Natural killer cell (primary cell): ENCODE data around the gene GIMAP5. TPM values are rescaled to one million over a fixed set of nuclear protein-coding genes. Genes with fewer than 3 reads are reported as not detected.

Experiments used
- ATAC-seq, 3 donors: fragments of 150-1000 bp in 2 of 3; fragments of 200-7000 bp in 1 of 3; cut with Tn5 transposase; 1 replicate in 1 of 3; 2 replicates in 2 of 3; pipeline ENCODE4 v1.10.0; 2021; ENCODE audit warnings: mild to moderate bottlenecking in 2 of 3, moderate library complexity in 2 of 3
- DNase-seq, 2 donors: peaks; one replicate each; pipeline versions ENCODE4 v3.0.0 to v3.0.0-alpha.2; 2013 to 2021; ENCODE audit warnings: mixed read lengths in 1 of 2
- H3K27ac ChIP-seq: one replicate; pipeline ENCODE4 v1.5.1; 2013; ENCODE audit warnings: mild to moderate bottlenecking, low read length
- H3K27me3 ChIP-seq: one replicate; pipeline ENCODE4 v1.6.1; 2013; ENCODE audit warnings: low read length; ENCODE audit not compliant: control insufficient read depth, insufficient read depth
- H3K36me3 ChIP-seq: one replicate; pipeline ENCODE4 v1.6.1; 2013; ENCODE audit warnings: low read length; ENCODE audit not compliant: control insufficient read depth, insufficient read depth
- H3K4me1 ChIP-seq: one replicate; pipeline ENCODE4 v1.6.1; 2013; ENCODE audit warnings: low read length; ENCODE audit not compliant: control insufficient read depth, insufficient read depth
- H3K4me3 ChIP-seq: one replicate; pipeline ENCODE4 v1.5.1; 2013; ENCODE audit warnings: low read length
- H3K9me3 ChIP-seq: one replicate; pipeline ENCODE4 v1.6.1; 2013; ENCODE audit warnings: low read length; ENCODE audit not compliant: control insufficient read depth, insufficient read depth
- H3K27ac Mint-ChIP-seq, 2 donors: one replicate each; pipeline ENCODE4 v1.8.0; 2022; ENCODE audit warnings: mild to moderate bottlenecking in 2 of 2, mixed read lengths in 2 of 2, moderate library complexity in 1 of 2
- H3K27me3 Mint-ChIP-seq, 2 donors: one replicate each; pipeline ENCODE4 v1.8.0; 2022; ENCODE audit warnings: low read depth in 2 of 2, mixed read lengths in 2 of 2
- H3K36me3 Mint-ChIP-seq: one replicate; pipeline ENCODE4 v1.8.0; 2022; ENCODE audit warnings: mixed read lengths
- H3K4me1 Mint-ChIP-seq, 2 donors: one replicate each; pipeline ENCODE4 v1.8.0; 2022; ENCODE audit warnings: mixed read lengths in 2 of 2
- H3K4me3 Mint-ChIP-seq: one replicate; pipeline ENCODE4 v1.8.0; 2022; ENCODE audit warnings: mild to moderate bottlenecking, moderate library complexity, mixed read lengths
- H3K9me3 Mint-ChIP-seq, 2 donors: one replicate each; pipeline ENCODE4 v1.8.0; 2022; ENCODE audit warnings: mixed read lengths in 2 of 2
- whole genome bisulfite sequencing: methylation state at CpG from one replicate; pipeline ENCODE4 v1.1.7; 2013; ENCODE audit warnings: missing lambda C conversion rate; ENCODE audit not compliant: insufficient coverage; 5-methylcytosine and 5-hydroxymethylcytosine counted together
- intact Hi-C: fragments of 100-400 bp; cut with micrococcal nuclease; formaldehyde crosslinking; loops from one replicate; pipeline ENCODE4 v1.14.2; 2022
- total RNA-seq, 4 donors: library from RNA; stranded (reverse); fragments of 120-200 nt in 1 of 4; gene quantifications; one replicate each; pipeline versions ENCODE4 v1.2.3 to v1.2.4, GENCODE V29; 2013 to 2022
- TF ChIP-seq, protein P1 (sequence below): fragments of 200-600 bp; IDR thresholded peaks from one replicate; pipeline ENCODE4 v1.8.0; 2022; ENCODE audit warnings: antibody characterized with exemption

The GIMAP5 gene
- 10 to 100 TPM; 29.2 to 64.1 (median 35.3) TPM for total RNA-seq
- 112 TPM for total RNA-seq (2013)

DNA sequence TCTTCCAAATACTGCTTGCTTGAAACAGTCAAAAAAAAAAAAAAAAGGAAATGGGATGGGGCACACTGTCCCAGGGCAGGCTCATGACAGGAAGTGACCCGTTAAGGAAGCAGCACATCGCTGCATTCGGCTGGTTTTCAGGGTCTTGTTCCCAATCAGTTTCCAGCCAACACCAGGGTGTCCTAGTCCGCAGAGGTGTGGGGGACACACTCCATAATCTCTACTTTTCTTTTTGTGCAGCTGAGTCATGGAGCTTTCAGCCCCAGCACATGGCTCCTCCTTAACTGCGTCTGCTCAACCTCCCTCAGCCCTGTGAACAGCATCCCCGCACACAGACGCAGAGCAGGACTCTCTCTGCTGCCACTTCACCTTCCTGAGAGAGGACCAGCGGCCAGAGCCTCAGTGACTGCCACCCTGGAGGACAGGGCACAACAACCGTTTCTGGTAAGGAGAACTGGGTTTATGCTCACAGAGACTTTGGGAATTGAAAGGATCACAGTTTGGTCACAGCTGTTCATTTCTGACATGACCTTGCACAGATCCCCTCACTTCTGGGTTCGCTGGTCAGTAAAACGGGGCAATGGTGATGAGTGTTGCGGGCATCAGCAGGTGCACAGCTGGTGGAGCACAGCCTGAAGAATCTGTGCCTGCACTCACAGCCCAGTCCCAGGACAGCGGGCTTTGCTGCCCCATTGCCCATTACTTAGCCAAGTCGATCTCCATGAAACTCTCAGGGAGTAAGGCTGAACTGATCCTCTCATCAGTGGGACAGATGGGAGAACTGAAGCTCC, at the start of gene GIMAP5:
Gene GIMAP5 (plus strand): TSS at position 154 of the 791 bp plus-strand sequence. CDS start 3,467 bp downstream, outside the sequence.
- Histone ChIP-seq H3K4me1 (peaks cover 35% of the 10 kb centered on the region), H3K9me3 (no peaks in the 10 kb centered on the region), H3K36me3 (peaks cover 25% of the 10 kb centered on the region), H3K4me3 (peak within 1 kb of the TSS; percentile 84), H3K27ac (peak within 1 kb of the TSS; percentile 64), H3K27me3 (no peaks in the 10 kb centered on the region)
- ATAC-seq (peak; percentile 85 to 88 (median 85)), DNase-seq (peak; percentile 51 to 71)
- intact Hi-C loops = loop anchor here (2.0 to 5.0 kb wide), 5 partner anchors 19 to 285 kb away; partner anchors contain the start of genes GIMAP2, GIMAP4 and GIMAP8
- H3K9me3 Mint-ChIP-seq = no peaks in the 10 kb centered on the region
- peaks cover 66 to 73% of the 10 kb centered on the region in 2 donors for H3K4me1 Mint-ChIP-seq
- peaks cover 33% of the 10 kb centered on the region for H3K36me3 Mint-ChIP-seq
- peak within 1 kb of the TSS; percentile 91 for H3K4me3 Mint-ChIP-seq
- no peaks in the 10 kb centered on the region for H3K27me3 Mint-ChIP-seq
- TF ChIP-seq, protein P1, sequence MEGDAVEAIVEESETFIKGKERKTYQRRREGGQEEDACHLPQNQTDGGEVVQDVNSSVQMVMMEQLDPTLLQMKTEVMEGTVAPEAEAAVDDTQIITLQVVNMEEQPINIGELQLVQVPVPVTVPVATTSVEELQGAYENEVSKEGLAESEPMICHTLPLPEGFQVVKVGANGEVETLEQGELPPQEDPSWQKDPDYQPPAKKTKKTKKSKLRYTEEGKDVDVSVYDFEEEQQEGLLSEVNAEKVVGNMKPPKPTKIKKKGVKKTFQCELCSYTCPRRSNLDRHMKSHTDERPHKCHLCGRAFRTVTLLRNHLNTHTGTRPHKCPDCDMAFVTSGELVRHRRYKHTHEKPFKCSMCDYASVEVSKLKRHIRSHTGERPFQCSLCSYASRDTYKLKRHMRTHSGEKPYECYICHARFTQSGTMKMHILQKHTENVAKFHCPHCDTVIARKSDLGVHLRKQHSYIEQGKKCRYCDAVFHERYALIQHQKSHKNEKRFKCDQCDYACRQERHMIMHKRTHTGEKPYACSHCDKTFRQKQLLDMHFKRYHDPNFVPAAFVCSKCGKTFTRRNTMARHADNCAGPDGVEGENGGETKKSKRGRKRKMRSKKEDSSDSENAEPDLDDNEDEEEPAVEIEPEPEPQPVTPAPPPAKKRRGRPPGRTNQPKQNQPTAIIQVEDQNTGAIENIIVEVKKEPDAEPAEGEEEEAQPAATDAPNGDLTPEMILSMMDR = no peak
- 11% methylated on average over 14 of the region's 14 CpGs for WGBS
- H3K27ac Mint-ChIP-seq = peak within 1 kb of the TSS; percentile 86 to 91

DNA sequence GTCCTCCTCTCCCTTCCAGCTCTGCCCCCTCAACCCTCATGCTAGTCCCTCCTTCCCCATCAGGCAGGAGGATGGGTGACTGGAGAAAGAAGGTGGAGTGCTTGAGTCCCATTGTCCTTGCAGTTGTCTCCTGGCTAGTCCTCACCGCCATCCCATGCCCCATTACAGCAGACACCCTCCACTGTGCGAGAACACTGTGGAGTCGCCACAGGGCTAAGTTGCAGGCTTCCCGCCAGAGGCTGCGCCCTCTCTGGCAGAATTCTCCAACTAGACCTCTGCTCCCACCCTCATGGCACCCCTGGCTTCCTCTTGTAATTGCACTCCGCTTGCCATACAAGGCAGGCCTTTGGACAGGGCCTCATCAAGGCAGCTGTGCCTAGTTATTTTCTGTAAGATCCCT, 48.6 kb upstream of the GIMAP5 start:
- Mint-ChIP-seq H3K4me3 (peak overlapping the region; percentile 83), H3K36me3 (peaks cover 47% of the 10 kb centered on the region), H3K27ac (peak overlapping the region; percentile 97 to 99), H3K27me3 (no peaks in the 10 kb centered on the region), H3K4me1 (peaks cover 70 to 79% of the 10 kb centered on the region in 2 donors), H3K9me3 (peaks cover 0 to 4% of the 10 kb centered on the region in 2 donors)
- H3K9me3 ChIP-seq = peaks cover 24% of the 10 kb centered on the region
- H3K36me3 ChIP-seq = peaks cover 45% of the 10 kb centered on the region
- TF ChIP-seq, protein P1 = no peak
- no peak overlapping the region for H3K4me3 ChIP-seq
- H3K27ac ChIP-seq = peak overlapping the region; percentile 37
- H3K27me3 ChIP-seq = no peaks in the 10 kb centered on the region
- 99% methylated on average over 6 of the region's 6 CpGs for WGBS
- ATAC-seq = no peak
- peaks cover 59% of the 10 kb centered on the region for H3K4me1 ChIP-seq
- intact Hi-C loops = loop anchor here (5.0 kb wide), 3 partner anchors 49 to 171 kb away; partner anchors contain the start of genes GIMAP5 and GIMAP6
- no peak for DNase-seq

DNA sequence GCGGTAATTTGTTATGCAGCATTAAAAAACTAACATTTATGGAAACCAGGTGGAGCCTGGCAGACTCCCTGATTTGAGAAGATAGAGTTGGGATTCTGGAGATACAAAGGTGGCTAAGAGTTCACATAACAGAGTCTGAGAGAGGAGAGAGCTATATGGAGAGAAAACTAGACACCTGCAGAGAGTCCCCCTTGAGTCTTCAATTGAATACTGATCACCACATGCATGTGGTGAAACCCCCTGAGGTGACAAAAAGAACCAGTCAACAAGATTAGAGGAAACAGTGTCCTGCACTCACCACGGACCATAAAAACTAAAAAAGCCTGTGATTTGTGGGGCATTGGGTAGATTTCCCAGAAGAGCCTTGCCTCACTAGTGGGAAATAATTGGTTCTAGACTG, 41.6 kb upstream of the GIMAP5 start:
- 90% methylated on average over 2 of the region's 2 CpGs for WGBS
- no peaks in the 10 kb centered on the region for H3K27me3 ChIP-seq
- peak overlapping the region in 1 of 2 donors; percentile 77 for H3K27ac Mint-ChIP-seq
- peaks cover 8% of the 10 kb centered on the region for H3K4me1 ChIP-seq
- ATAC-seq = no peak
- TF ChIP-seq, protein P1 = no peak
- peaks cover 18 to 19% of the 10 kb centered on the region in 2 donors for H3K4me1 Mint-ChIP-seq
- intact Hi-C loops = no loop called here
- peaks cover 35% of the 10 kb centered on the region for H3K9me3 ChIP-seq
- H3K27me3 Mint-ChIP-seq = no peaks in the 10 kb centered on the region
- H3K36me3 Mint-ChIP-seq = peaks cover 80% of the 10 kb centered on the region
- H3K4me3 ChIP-seq = no peak overlapping the region
- H3K4me3 Mint-ChIP-seq = no peak overlapping the region
- H3K9me3 Mint-ChIP-seq = peaks cover 12 to 31% of the 10 kb centered on the region in 2 donors
- no peak overlapping the region for H3K27ac ChIP-seq
- H3K36me3 ChIP-seq = peaks cover 24% of the 10 kb centered on the region
- no peak for DNase-seq
